HepG2 (cell line): ENCODE measurements around the gene DNPH1. TPM values are rescaled to one million over a fixed set of nuclear protein-coding genes. Genes with fewer than 3 reads are reported as not detected.
A peak's percentile ranks its signal among the peaks of the same experiment; 100 is the strongest.

Experiments
- PRDM10 ChIP-seq: sonication (generic); formaldehyde crosslinking; IDR thresholded peaks from 2 replicates; pipeline ENCODE4 v1.4.0; 2020; ENCODE audit warnings: low read depth, missing genetic modification reagents
- RXRA ChIP-seq: sonication (generic); formaldehyde crosslinking; IDR thresholded peaks from 2 replicates; pipeline ENCODE4 v1.5.1; 2020; ENCODE audit warnings: missing genetic modification reagents
- THRA ChIP-seq: sonication (generic); formaldehyde crosslinking; IDR thresholded peaks from 2 replicates; pipeline ENCODE4 v1.4.0; 2020; ENCODE audit warnings: missing genetic modification reagents, borderline replicate concordance
- ZEB1 ChIP-seq: IDR thresholded peaks from 2 replicates; pipeline ENCODE4 v1.6.1; 2012; ENCODE audit warnings: mild to moderate bottlenecking, low read depth, inconsistent platforms; ENCODE audit not compliant: insufficient replicate concordance
- ZMAT5 ChIP-seq: sonication (generic); formaldehyde crosslinking; IDR thresholded peaks from 2 replicates; pipeline ENCODE4 v1.5.0; 2020; ENCODE audit warnings: mild to moderate bottlenecking, low read depth, missing genetic modification reagents, borderline replicate concordance
- ZNF737 ChIP-seq: sonication (generic); formaldehyde crosslinking; IDR thresholded peaks from 2 replicates; pipeline ENCODE4 v1.5.0; 2020; ENCODE audit warnings: missing genetic modification reagents, mild to moderate bottlenecking, borderline replicate concordance
- ZSCAN21 ChIP-seq: sonication (generic); formaldehyde crosslinking; IDR thresholded peaks from 2 replicates; pipeline ENCODE4 v1.8.0; 2022; ENCODE audit warnings: mild to moderate bottlenecking, missing genetic modification reagents, moderate library complexity, borderline replicate concordance
- polyA plus RNA-seq, 8 experiments: library from polyadenylated mRNA; depleted of rRNA in 3 of 8; stranded (reverse) in 7 of 8; unstranded in 1 of 8; fragments of >200 nt; fragmentation: Illumina TruSeq in 4 of 8; extraction: Trizol in 4 of 8; gene quantifications; 2 replicates each; pipeline versions ENCODE4 v1.2.1 to v1.2.3, GENCODE V29; 2011 to 2016; ENCODE audit warnings: low read depth in 4 of 8, missing spikeins in 1 of 8, mixed read lengths in 1 of 8; ENCODE audit not compliant: insufficient read depth in 1 of 8
- total RNA-seq, 5 experiments: library from RNA; depleted of rRNA; stranded (reverse); fragments of >200 nt; fragmentation: Illumina TruSeq; extraction: Trizol; gene quantifications; 2 replicates each; pipeline ENCODE4 v1.2.3, GENCODE V29; 2016; ENCODE audit warnings: low read depth in 1 of 5
- TF ChIP-seq, protein P1 (sequence below): sonication (generic); formaldehyde crosslinking; IDR thresholded peaks from 2 replicates; pipeline ENCODE4 v1.5.1; 2020; ENCODE audit warnings: missing genetic modification reagents, mild to moderate bottlenecking, borderline replicate concordance
- TF ChIP-seq, protein P2 (sequence below), 2 experiments: fragments of 450-650 bp in 1 of 2; sonication (generic) in 1 of 2; formaldehyde crosslinking in 1 of 2; IDR thresholded peaks; 2 replicates each; pipeline versions ENCODE4 v1.6.1 to v1.8.0; 2016 to 2022; ENCODE audit warnings: antibody characterized with exemption in 1 of 2, mild to moderate bottlenecking in 1 of 2, missing genetic modification reagents in 1 of 2

Gene DNPH1
- total and polyA plus RNA-seq, 2 of the 13 experiments (the other 11 are each of a cell fraction or from before 2014, with no cell fraction given) = 56.5 to 75.1 TPM

DNA sequence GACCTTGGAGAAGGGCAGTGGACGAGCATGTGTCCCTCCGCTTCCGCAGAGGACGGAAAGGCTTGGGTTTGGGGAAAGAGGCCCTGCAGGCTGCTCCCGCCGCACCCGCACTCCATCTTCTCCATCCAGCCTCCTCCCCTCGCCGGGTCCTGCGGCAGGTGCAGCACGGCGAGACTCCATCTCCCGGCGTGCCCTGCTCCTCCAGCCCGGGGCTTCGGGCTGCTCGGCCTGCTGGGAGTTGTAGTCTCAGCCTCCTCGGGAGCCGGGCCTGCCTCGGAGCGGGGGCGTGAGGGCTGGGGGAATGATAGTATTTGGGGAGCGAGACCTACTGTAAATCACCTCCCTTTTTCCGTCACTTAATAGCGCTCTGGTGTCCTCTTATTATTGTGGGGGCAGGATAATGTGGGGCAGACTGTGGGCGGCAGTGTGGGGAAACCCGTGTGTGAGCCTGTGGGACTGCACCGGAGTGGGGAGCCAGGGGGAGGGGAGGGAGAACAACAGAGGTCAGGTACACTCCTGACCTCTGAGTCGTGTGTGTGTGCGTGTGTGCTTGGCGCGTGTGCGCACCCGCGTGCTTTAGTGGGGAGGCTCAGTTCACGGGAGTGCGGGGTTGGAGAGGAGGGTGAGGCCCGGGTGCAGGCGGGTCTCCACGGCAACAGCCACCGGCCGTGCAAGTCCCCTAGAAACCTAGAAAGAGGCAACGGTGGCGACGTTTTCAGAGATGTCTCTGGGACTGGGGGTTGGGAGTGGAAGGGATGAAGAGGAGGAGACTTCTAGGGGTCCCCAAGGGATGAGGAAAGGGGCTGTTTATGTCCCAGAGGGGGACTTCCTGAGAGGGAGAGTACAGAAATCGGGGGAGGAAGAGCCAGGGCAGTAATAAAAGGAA lies 18.1 kb upstream of the DNPH1 start (continued):
- TF ChIP-seq PRDM10 (CRISPR knock-in tag) (no peak), ZEB1 (peak; percentile 74), RXRA (CRISPR knock-in tag) (peak; percentile 5; the same call in 1 of the 2 replicates), ZMAT5 (CRISPR knock-in tag) (no peak), THRA (CRISPR knock-in tag) (peak; percentile 52; the same call in 1 of the 2 replicates), ZSCAN21 (CRISPR knock-in tag) (0 out of 2 replicates have a peak, but pooled peaks have one; percentile 67), ZNF737 (CRISPR knock-in tag) (no peak)
- TF ChIP-seq, protein P1, sequence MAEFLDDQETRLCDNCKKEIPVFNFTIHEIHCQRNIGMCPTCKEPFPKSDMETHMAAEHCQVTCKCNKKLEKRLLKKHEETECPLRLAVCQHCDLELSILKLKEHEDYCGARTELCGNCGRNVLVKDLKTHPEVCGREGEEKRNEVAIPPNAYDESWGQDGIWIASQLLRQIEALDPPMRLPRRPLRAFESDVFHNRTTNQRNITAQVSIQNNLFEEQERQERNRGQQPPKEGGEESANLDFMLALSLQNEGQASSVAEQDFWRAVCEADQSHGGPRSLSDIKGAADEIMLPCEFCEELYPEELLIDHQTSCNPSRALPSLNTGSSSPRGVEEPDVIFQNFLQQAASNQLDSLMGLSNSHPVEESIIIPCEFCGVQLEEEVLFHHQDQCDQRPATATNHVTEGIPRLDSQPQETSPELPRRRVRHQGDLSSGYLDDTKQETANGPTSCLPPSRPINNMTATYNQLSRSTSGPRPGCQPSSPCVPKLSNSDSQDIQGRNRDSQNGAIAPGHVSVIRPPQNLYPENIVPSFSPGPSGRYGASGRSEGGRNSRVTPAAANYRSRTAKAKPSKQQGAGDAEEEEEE = peak; percentile 77; the same call in 1 of the 2 replicates
- TF ChIP-seq, protein P2, sequence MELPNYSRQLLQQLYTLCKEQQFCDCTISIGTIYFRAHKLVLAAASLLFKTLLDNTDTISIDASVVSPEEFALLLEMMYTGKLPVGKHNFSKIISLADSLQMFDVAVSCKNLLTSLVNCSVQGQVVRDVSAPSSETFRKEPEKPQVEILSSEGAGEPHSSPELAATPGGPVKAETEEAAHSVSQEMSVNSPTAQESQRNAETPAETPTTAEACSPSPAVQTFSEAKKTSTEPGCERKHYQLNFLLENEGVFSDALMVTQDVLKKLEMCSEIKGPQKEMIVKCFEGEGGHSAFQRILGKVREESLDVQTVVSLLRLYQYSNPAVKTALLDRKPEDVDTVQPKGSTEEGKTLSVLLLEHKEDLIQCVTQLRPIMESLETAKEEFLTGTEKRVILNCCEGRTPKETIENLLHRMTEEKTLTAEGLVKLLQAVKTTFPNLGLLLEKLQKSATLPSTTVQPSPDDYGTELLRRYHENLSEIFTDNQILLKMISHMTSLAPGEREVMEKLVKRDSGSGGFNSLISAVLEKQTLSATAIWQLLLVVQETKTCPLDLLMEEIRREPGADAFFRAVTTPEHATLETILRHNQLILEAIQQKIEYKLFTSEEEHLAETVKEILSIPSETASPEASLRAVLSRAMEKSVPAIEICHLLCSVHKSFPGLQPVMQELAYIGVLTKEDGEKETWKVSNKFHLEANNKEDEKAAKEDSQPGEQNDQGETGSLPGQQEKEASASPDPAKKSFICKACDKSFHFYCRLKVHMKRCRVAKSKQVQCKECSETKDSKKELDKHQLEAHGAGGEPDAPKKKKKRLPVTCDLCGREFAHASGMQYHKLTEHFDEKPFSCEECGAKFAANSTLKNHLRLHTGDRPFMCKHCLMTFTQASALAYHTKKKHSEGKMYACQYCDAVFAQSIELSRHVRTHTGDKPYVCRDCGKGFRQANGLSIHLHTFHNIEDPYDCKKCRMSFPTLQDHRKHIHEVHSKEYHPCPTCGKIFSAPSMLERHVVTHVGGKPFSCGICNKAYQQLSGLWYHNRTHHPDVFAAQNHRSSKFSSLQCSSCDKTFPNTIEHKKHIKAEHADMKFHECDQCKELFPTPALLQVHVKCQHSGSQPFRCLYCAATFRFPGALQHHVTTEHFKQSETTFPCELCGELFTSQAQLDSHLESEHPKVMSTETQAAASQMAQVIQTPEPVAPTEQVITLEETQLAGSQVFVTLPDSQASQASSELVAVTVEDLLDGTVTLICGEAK (IDR thresholded peaks at IDR 0.05) = no peak
- TF ChIP-seq, protein P2 (CRISPR knock-in tag; IDR thresholded peaks at IDR 0.05) = no peak; the same call in 1 of the 2 replicates
